ENCODE results near the gene C1orf21.

GRCh38 chr1:184351416-184351975 is 35.3 kb upstream of the C1orf21 start:
- TF ChIP-seq CTCF (IDR thresholded peaks at IDR 0.05) (no peak), POLR2A (IDR thresholded peaks at IDR 0.05) (no peak)
